GM08714 (cell line): ENCODE data around the gene HDAC8.

Source experiments
- H3K4me3 ChIP-seq: fragments of 200-500 bp; sonication (Bioruptor generic); 2 replicates; pipeline ENCODE4 v1.5.1; 2014; ENCODE audit warnings: mild to moderate bottlenecking, low read length, inconsistent platforms
- ZNF274 ChIP-seq: IDR thresholded peaks from 2 replicates; pipeline ENCODE4 v1.6.1; 2012; ENCODE audit warnings: mild to moderate bottlenecking, low read depth, low read length

Gene HDAC8

GRCh38 chrX:72479324-72480274 lies 93.0 kb downstream of the HDAC8 start:
- no peak for TF ChIP-seq ZNF274
- no peak overlapping the region for H3K4me3 ChIP-seq

- TF ChIP-seq ZNF274, result no peak
- H3K4me3 ChIP-seq, result no peak overlapping the region
These were observed 93.8 kb downstream of the HDAC8 start for GRCh38 chrX:72478853-72479252.

- H3K4me3 ChIP-seq, result no peak overlapping the region
- TF ChIP-seq ZNF274, result no peak
These were observed 94.3 kb downstream of the HDAC8 start for GRCh38 chrX:72478351-72478750.

- H3K4me3 ChIP-seq, result no peak overlapping the region
- no peak for TF ChIP-seq ZNF274
These were observed 94.9 kb downstream of the HDAC8 start for GRCh38 chrX:72477781-72478181.

GRCh38 chrX:72477376-72477775 lies 95.3 kb downstream of the HDAC8 start:
- H3K4me3 ChIP-seq, result no peak overlapping the region
- TF ChIP-seq ZNF274, result no peak

- TF ChIP-seq ZNF274, result no peak
- H3K4me3 ChIP-seq, result no peak overlapping the region
These were observed 96.5 kb downstream of the HDAC8 start for GRCh38 chrX:72475952-72476668.

GRCh38 chrX:72475338-72475737 lies 97.3 kb downstream of the HDAC8 start:
- TF ChIP-seq ZNF274, result no peak
- H3K4me3 ChIP-seq, result no peak overlapping the region

GRCh38 chrX:72470532-72471223 lies 102.0 kb downstream of the HDAC8 start:
- H3K4me3 ChIP-seq, result no peak overlapping the region
- no peak for TF ChIP-seq ZNF274

- TF ChIP-seq ZNF274, result no peak
- H3K4me3 ChIP-seq, result no peak overlapping the region
These were observed 102.5 kb downstream of the HDAC8 start for GRCh38 chrX:72470117-72470516.

GRCh38 chrX:72468607-72469006 lies 104.0 kb downstream of the HDAC8 start:
- no peak for TF ChIP-seq ZNF274
- H3K4me3 ChIP-seq, result no peak overlapping the region

- H3K4me3 ChIP-seq, result no peak overlapping the region
- no peak for TF ChIP-seq ZNF274
These were observed 105.5 kb downstream of the HDAC8 start for GRCh38 chrX:72467135-72467534.

- TF ChIP-seq ZNF274, result no peak
These were observed 106.2 kb downstream of the HDAC8 start for GRCh38 chrX:72466493-72466892.

GRCh38 chrX:72465889-72466288 lies 106.8 kb downstream of the HDAC8 start:
- TF ChIP-seq ZNF274, result no peak
- H3K4me3 ChIP-seq, result no peak overlapping the region

More at GRCh38 chrX:72466493-72466892, 106.2 kb downstream of the HDAC8 start:
- H3K4me3 ChIP-seq, result no peak overlapping the region

GRCh38 chrX:72461766-72462165 lies 110.9 kb downstream of the HDAC8 start:
- H3K4me3 ChIP-seq, result no peak overlapping the region
- no peak for TF ChIP-seq ZNF274
